GM12864 (cell line): ENCODE data around the gene SLC26A11.

ENCODE experiments used
- DNase-seq: peaks from one replicate; pipeline ENCODE4 v3.0.0-alpha.2; 2011; ENCODE audit warnings: low read depth
- H3K4me3 ChIP-seq: 2 replicates; pipeline ENCODE4 v1.5.1; 2011; ENCODE audit warnings: mild to moderate bottlenecking, low read depth, low read length, control low read depth
- TF ChIP-seq, protein P1 (sequence below): IDR thresholded peaks from 2 replicates; pipeline ENCODE4 v1.5.1; 2011; ENCODE audit warnings: low read depth, mild to moderate bottlenecking, moderate library complexity, low read length, control low read depth, inconsistent platforms; ENCODE audit errors: missing control alignments

SLC26A11 gene

DNA sequence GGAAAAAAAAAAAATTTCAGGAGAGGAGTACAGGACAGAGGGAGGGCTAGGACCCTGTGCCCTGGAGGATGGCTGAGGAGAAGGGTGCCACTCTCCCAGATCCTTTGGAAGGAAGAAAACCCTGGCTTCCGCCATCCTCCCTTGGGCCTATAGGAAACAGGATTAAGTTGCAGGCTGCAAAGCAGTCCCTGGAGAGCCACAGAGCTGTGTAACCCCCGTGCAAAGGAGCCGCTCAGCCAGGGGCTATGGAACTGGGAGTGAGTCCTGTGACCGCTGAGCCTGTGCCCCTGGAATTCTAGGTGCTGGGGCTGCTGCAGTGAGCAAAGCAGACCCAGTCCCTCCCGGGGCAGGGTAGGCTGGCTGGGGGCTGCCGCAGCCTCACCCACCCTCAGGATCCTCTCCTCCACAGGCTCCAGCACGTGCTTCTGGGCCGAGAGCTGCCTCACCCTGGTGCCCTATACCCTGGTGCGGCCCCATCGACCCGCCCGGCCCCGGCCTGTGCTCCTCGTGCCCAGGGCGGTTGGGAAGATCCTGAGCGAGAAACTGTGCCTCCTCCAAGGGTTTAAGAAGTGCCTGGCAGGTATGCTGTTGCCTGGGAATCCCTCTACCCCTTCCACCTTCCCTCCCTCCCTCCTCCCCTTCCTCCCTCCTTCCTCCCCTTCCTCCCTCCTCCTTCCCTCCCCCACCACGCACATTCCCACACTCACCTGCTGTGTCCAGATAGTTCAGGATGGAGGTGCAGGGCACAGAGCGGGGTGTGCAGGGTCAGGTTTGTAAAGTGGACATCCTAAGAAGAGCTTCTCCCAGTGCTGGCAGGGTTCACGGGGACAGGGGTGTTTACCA is 15.4 kb upstream of the SLC26A11 start:
- no peak overlapping the region for H3K4me3 ChIP-seq
- TF ChIP-seq, protein P1, sequence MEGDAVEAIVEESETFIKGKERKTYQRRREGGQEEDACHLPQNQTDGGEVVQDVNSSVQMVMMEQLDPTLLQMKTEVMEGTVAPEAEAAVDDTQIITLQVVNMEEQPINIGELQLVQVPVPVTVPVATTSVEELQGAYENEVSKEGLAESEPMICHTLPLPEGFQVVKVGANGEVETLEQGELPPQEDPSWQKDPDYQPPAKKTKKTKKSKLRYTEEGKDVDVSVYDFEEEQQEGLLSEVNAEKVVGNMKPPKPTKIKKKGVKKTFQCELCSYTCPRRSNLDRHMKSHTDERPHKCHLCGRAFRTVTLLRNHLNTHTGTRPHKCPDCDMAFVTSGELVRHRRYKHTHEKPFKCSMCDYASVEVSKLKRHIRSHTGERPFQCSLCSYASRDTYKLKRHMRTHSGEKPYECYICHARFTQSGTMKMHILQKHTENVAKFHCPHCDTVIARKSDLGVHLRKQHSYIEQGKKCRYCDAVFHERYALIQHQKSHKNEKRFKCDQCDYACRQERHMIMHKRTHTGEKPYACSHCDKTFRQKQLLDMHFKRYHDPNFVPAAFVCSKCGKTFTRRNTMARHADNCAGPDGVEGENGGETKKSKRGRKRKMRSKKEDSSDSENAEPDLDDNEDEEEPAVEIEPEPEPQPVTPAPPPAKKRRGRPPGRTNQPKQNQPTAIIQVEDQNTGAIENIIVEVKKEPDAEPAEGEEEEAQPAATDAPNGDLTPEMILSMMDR = no peak
- DNase-seq = no peak

DNA sequence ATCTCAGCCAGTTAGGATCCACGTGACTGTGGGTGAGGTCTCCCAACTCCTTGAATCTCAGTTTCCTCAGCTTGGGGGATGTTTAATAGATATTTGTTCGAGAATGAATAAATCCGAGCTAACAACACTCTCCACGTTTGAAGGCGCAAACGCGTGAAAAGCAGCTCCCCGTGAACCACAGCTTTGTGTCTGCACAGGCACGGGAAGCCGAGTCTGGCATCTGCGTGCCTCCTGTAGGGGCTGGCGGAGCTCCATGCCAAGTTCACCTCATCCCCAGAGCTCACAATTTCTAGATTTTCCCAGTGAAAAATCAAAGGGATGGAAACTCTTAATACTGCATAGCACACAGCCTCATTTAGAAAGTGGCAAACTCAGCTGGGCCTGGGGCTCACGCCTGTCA is 14.4 kb upstream of the SLC26A11 start:
- no peak for DNase-seq
- TF ChIP-seq, protein P1 = no peak
- no peak overlapping the region for H3K4me3 ChIP-seq

DNA sequence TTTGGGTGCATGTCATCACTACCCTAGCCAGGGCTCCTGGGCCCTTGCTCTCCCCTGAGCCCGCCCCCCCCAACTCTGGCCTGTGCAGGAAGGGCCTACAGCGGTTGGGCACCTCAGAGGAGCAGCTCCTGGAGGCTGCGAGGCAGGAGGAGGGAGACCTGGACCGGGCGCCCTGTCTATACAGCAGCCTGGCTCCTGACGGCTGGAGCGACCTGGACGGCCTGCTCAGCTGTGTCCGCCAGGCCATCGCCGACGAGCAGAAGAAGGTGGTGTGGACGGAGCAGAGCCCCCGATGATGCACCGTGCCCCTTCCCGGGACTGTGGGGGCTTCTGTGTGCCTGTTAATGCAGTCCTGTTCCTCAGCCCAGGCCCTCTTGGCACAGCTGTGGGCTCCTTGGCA is 12.2 kb upstream of the SLC26A11 start:
- TF ChIP-seq, protein P1 = no peak
- H3K4me3 ChIP-seq = no peak overlapping the region
- DNase-seq = no peak

DNA sequence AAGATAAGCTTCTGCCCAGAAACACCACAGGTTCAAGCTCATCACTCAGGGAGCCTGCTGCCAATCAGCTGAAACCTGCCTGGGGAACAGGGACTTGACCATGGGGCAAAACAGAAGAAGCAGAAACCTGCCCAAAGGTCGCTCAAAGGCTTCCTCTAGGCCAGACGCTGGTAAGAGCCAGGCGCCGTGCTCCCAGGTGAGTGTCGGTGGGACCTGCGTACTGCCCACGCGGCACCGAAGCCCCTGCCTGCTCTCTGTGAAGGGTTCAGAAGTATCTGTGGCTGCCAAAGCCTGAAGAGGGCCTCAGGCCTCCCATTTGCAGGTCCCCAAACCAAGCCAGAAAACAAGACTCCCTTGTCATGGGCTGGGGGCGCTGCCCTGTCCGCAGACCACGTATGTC is 10.5 kb upstream of the SLC26A11 start:
- TF ChIP-seq, protein P1 = no peak
- no peak overlapping the region for H3K4me3 ChIP-seq
- no peak for DNase-seq

DNA sequence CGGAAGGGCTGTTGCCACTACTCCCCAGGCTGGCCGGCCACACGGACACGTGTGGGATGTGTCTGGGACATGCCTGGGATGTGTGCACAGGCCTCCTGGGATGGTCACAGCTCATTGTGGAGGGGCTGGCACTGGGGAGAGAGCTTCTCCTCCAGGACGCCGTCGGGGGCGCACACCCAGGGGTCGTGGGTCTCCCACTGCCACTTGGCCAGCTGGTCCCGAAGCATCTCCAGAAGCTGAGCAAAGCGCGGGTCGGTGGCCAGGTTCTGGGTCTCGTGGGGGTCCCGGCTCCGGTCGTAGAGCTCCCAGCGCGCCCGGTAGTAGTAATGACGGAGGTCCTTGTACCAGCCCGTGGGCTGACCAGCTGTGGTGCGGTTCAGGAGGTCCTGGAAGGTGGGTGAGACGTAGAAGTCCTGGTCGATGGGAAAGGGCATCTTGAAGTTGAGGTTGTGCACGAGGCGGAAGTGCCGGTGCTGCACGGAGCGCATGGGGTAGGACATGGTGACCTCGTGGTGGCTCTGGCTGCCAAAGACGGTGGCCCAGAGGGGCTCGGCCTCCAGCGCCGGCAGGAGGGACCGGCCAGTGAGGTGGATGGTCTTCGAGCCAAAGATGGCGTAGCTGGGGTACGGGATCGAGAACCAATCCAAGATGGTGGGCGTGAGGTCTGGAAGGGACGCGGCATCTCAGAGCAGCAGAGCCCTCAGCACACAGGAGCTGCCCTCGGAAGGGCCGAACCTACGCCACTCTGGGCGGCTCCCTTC is 9.7 kb upstream of the SLC26A11 start:
- H3K4me3 ChIP-seq = no peak overlapping the region
- TF ChIP-seq, protein P1 = no peak
- no peak for DNase-seq

DNA sequence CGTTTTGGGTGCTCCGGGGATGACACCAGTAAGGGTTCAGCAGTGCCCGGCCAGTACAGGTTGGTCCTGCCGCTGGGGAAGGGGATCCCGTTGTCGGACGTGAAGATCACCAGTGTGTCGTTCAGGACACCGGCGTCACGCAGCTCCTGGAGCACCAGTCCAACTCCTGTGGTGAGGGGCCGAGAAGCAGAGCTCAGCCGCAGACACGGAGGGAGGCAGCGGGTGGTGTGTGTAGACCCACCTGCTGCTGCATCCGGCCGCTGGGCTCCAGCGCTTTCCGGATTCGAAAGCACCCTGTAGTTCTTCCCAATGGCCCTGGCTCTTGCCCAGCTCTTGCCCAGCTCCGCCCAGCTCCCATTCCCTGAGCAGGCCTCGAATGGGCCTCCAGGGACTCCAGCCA is 8.1 kb upstream of the SLC26A11 start:
- no peak overlapping the region for H3K4me3 ChIP-seq
- no peak for DNase-seq
- TF ChIP-seq, protein P1 = no peak
